ENCODE results near the gene MYLK2.

MYLK2 gene

GRCh38 chr20:31823360-31824124 is 4.4 kb downstream of the MYLK2 start:
- Histone ChIP-seq H3K4me1 (ENCODE audit: control insufficient read depth, low read depth, low read length) (no peaks in the 10 kb centered on the region), H2AK5ac (ENCODE audit: low read length) (no peak overlapping the region), H3K36me3 (ENCODE audit: control insufficient read depth, insufficient read depth, low read length) (no peaks in the 10 kb centered on the region), H3K18ac (ENCODE audit: low read length) (no peak overlapping the region), H3K79me1 (ENCODE audit: low read length) (no peaks in the 10 kb centered on the region), H3K4me3 (ENCODE audit: low read length) (no peak overlapping the region), H3K23ac (ENCODE audit: low read length) (no peak overlapping the region), H2BK15ac (replicated peaks; ENCODE audit: low read depth) (no peak overlapping the region), H3K4me2 (ENCODE audit: low read length) (no peak overlapping the region), H4K5ac (ENCODE audit: low read length) (no peak overlapping the region), H2BK120ac (ENCODE audit: low read depth, low read length) (no peak overlapping the region), H3K27me3 (ENCODE audit: insufficient read depth, low read length, poor library complexity) (no peaks in the 10 kb centered on the region), H3K27ac (ENCODE audit: low read depth, low read length) (no peak overlapping the region), H3K4ac (ENCODE audit: low read depth, low read length) (no peak overlapping the region), H3K79me2 (ENCODE audit: control insufficient read depth, insufficient read depth, low read length) (no peaks in the 10 kb centered on the region), H3K56ac (ENCODE audit: low read length) (no peak overlapping the region), H4K8ac (ENCODE audit: low read depth, low read length) (no peak overlapping the region), H2BK5ac (ENCODE audit: low read length) (no peak overlapping the region), H3K9ac (ENCODE audit: low read length) (no peak overlapping the region)
- no peak for DNase-seq
- WGBS (ENCODE audit: extremely low coverage, insufficient coverage, low lambda C conversion rate), result no CpG with 5 or more reads among the region's 14 CpGs

GRCh38 chr20:31824125-31824485 is 4.9 kb downstream of the MYLK2 start:
- Histone ChIP-seq H3K4me1 (ENCODE audit: control insufficient read depth, low read depth, low read length) (no peaks in the 10 kb centered on the region), H3K9ac (ENCODE audit: low read length) (no peak overlapping the region), H3K36me3 (ENCODE audit: control insufficient read depth, insufficient read depth, low read length) (no peaks in the 10 kb centered on the region), H3K27ac (ENCODE audit: low read depth, low read length) (no peak overlapping the region), H3K4ac (ENCODE audit: low read depth, low read length) (no peak overlapping the region), H3K4me2 (ENCODE audit: low read length) (no peak overlapping the region), H3K27me3 (ENCODE audit: insufficient read depth, low read length, poor library complexity) (no peaks in the 10 kb centered on the region), H3K18ac (ENCODE audit: low read length) (no peak overlapping the region), H3K23ac (ENCODE audit: low read length) (no peak overlapping the region), H2BK5ac (ENCODE audit: low read length) (no peak overlapping the region), H4K5ac (ENCODE audit: low read length) (no peak overlapping the region), H3K4me3 (ENCODE audit: low read length) (no peak overlapping the region), H2BK120ac (ENCODE audit: low read depth, low read length) (no peak overlapping the region), H2AK5ac (ENCODE audit: low read length) (no peak overlapping the region), H3K56ac (ENCODE audit: low read length) (no peak overlapping the region), H3K79me1 (ENCODE audit: low read length) (no peaks in the 10 kb centered on the region), H4K8ac (ENCODE audit: low read depth, low read length) (no peak overlapping the region), H2BK15ac (replicated peaks; ENCODE audit: low read depth) (no peak overlapping the region), H3K79me2 (ENCODE audit: control insufficient read depth, insufficient read depth, low read length) (no peaks in the 10 kb centered on the region)
- no CpG with 5 or more reads among the region's 4 CpGs for WGBS (ENCODE audit: extremely low coverage, insufficient coverage, low lambda C conversion rate)
- no peak for DNase-seq

- no peak overlapping the region for H3K18ac ChIP-seq (ENCODE audit: low read length)
- H3K36me3 ChIP-seq (ENCODE audit: control insufficient read depth, insufficient read depth, low read length), result no peaks in the 10 kb centered on the region
- H2BK120ac ChIP-seq (ENCODE audit: low read depth, low read length), result no peak overlapping the region
- H3K9ac ChIP-seq (ENCODE audit: low read length), result no peak overlapping the region
- H4K5ac ChIP-seq (ENCODE audit: low read length), result no peak overlapping the region
- H3K79me1 ChIP-seq (ENCODE audit: low read length), result no peaks in the 10 kb centered on the region
- no peak overlapping the region for H3K4ac ChIP-seq (ENCODE audit: low read depth, low read length)
- no peaks in the 10 kb centered on the region for H3K4me1 ChIP-seq (ENCODE audit: control insufficient read depth, low read depth, low read length)
- no peaks in the 10 kb centered on the region for H3K27me3 ChIP-seq (ENCODE audit: insufficient read depth, low read length, poor library complexity)
- H3K4me2 ChIP-seq (ENCODE audit: low read length), result no peak overlapping the region
- no CpG with 5 or more reads among the region's 14 CpGs for WGBS (ENCODE audit: extremely low coverage, insufficient coverage, low lambda C conversion rate)
- H4K8ac ChIP-seq (ENCODE audit: low read depth, low read length), result no peak overlapping the region
- no peak for DNase-seq
- H3K4me3 ChIP-seq (ENCODE audit: low read length), result no peak overlapping the region
- no peak overlapping the region for H2BK15ac ChIP-seq (replicated peaks; ENCODE audit: low read depth)
- no peaks in the 10 kb centered on the region for H3K79me2 ChIP-seq (ENCODE audit: control insufficient read depth, insufficient read depth, low read length)
- H2AK5ac ChIP-seq (ENCODE audit: low read length), result no peak overlapping the region
- H3K56ac ChIP-seq (ENCODE audit: low read length), result no peak overlapping the region
- no peak overlapping the region for H3K27ac ChIP-seq (ENCODE audit: low read depth, low read length)
- H3K23ac ChIP-seq (ENCODE audit: low read length), result no peak overlapping the region
- no peak overlapping the region for H2BK5ac ChIP-seq (ENCODE audit: low read length)
Observed at GRCh38 chr20:31824554-31825313, 5.6 kb downstream of the MYLK2 start.

GRCh38 chr20:31826074-31826473 is 6.9 kb downstream of the MYLK2 start:
- Histone ChIP-seq H3K27me3 (ENCODE audit: insufficient read depth, low read length, poor library complexity) (no peaks in the 10 kb centered on the region), H3K4me1 (ENCODE audit: control insufficient read depth, low read depth, low read length) (no peaks in the 10 kb centered on the region), H3K4me2 (ENCODE audit: low read length) (no peak overlapping the region), H3K4ac (ENCODE audit: low read depth, low read length) (no peak overlapping the region), H4K8ac (ENCODE audit: low read depth, low read length) (no peak overlapping the region), H3K36me3 (ENCODE audit: control insufficient read depth, insufficient read depth, low read length) (no peaks in the 10 kb centered on the region), H2BK120ac (ENCODE audit: low read depth, low read length) (no peak overlapping the region), H3K18ac (ENCODE audit: low read length) (no peak overlapping the region), H3K27ac (ENCODE audit: low read depth, low read length) (no peak overlapping the region), H3K79me1 (ENCODE audit: low read length) (no peaks in the 10 kb centered on the region), H2BK5ac (ENCODE audit: low read length) (no peak overlapping the region), H3K4me3 (ENCODE audit: low read length) (no peak overlapping the region), H3K23ac (ENCODE audit: low read length) (no peak overlapping the region), H3K79me2 (ENCODE audit: control insufficient read depth, insufficient read depth, low read length) (no peaks in the 10 kb centered on the region), H2AK5ac (ENCODE audit: low read length) (no peak overlapping the region), H3K9ac (ENCODE audit: low read length) (no peak overlapping the region), H4K5ac (ENCODE audit: low read length) (no peak overlapping the region), H3K56ac (ENCODE audit: low read length) (no peak overlapping the region), H2BK15ac (replicated peaks; ENCODE audit: low read depth) (no peak overlapping the region)
- DNase-seq, result no peak
- no CpG with 5 or more reads among the region's 5 CpGs for WGBS (ENCODE audit: extremely low coverage, insufficient coverage, low lambda C conversion rate)

GRCh38 chr20:31827059-31827458 is 7.9 kb downstream of the MYLK2 start:
- H3K18ac ChIP-seq (ENCODE audit: low read length), result no peak overlapping the region
- no peak overlapping the region for H2BK5ac ChIP-seq (ENCODE audit: low read length)
- no peaks in the 10 kb centered on the region for H3K79me2 ChIP-seq (ENCODE audit: control insufficient read depth, insufficient read depth, low read length)
- H2AK5ac ChIP-seq (ENCODE audit: low read length), result no peak overlapping the region
- H4K5ac ChIP-seq (ENCODE audit: low read length), result no peak overlapping the region
- H3K23ac ChIP-seq (ENCODE audit: low read length), result no peak overlapping the region
- no peak overlapping the region for H3K27ac ChIP-seq (ENCODE audit: low read depth, low read length)
- H3K4me2 ChIP-seq (ENCODE audit: low read length), result no peak overlapping the region
- no peaks in the 10 kb centered on the region for H3K4me1 ChIP-seq (ENCODE audit: control insufficient read depth, low read depth, low read length)
- no peaks in the 10 kb centered on the region for H3K36me3 ChIP-seq (ENCODE audit: control insufficient read depth, insufficient read depth, low read length)
- WGBS (ENCODE audit: extremely low coverage, insufficient coverage, low lambda C conversion rate), result no CpG with 5 or more reads among the region's 2 CpGs
- H3K9ac ChIP-seq (ENCODE audit: low read length), result no peak overlapping the region
- no peak overlapping the region for H3K56ac ChIP-seq (ENCODE audit: low read length)
- H3K4ac ChIP-seq (ENCODE audit: low read depth, low read length), result no peak overlapping the region
- H3K79me1 ChIP-seq (ENCODE audit: low read length), result no peaks in the 10 kb centered on the region
- DNase-seq, result no peak
- H3K4me3 ChIP-seq (ENCODE audit: low read length), result no peak overlapping the region
- no peak overlapping the region for H2BK15ac ChIP-seq (replicated peaks; ENCODE audit: low read depth)
- H3K27me3 ChIP-seq (ENCODE audit: insufficient read depth, low read length, poor library complexity), result no peaks in the 10 kb centered on the region
- no peak overlapping the region for H4K8ac ChIP-seq (ENCODE audit: low read depth, low read length)
- no peak overlapping the region for H2BK120ac ChIP-seq (ENCODE audit: low read depth, low read length)

Data from mesendoderm (in vitro differentiated cells).